Keratinocyte (primary cell): ENCODE results near the gene B3GNT5. TPM values are rescaled to one million over a fixed set of nuclear protein-coding genes. Genes with fewer than 3 reads are reported as not detected.
A peak's percentile ranks its signal among the peaks of the same experiment; 100 is the strongest.

ENCODE experiments used
- DNase-seq: peaks from one replicate; pipeline ENCODE4 v3.0.0-alpha.2; 2011; ENCODE audit warnings: low read depth, missing footprints, low spot score
- FAIRE-seq: peaks from 2 replicates; lab custom pipeline; 2011; peaks lifted over from hg19 to GRCh38; lab: Jason Lieb, UNC
- H2AFZ ChIP-seq: 2 replicates; pipeline ENCODE4 v1.6.0; 2012; ENCODE audit warnings: low read length, control low read depth, inconsistent platforms; ENCODE audit not compliant: control insufficient read depth
- H3K27ac ChIP-seq: 2 replicates; pipeline ENCODE4 v1.5.1; 2011; ENCODE audit warnings: low read length; ENCODE audit not compliant: control insufficient read depth, insufficient read depth
- H3K27me3 ChIP-seq: 3 replicates; pipeline ENCODE4 v1.6.0; 2011; ENCODE audit warnings: low read length; ENCODE audit not compliant: control insufficient read depth, insufficient read depth; ENCODE audit errors: extremely low read depth
- H3K36me3 ChIP-seq, 2 experiments: 2 replicates in 1 of 2; 3 replicates in 1 of 2; pipeline ENCODE4 v1.5.1; 2011; ENCODE audit warnings: low read length in 2 of 2, mild to moderate bottlenecking in 1 of 2; ENCODE audit not compliant: control insufficient read depth in 2 of 2, insufficient read depth in 2 of 2; ENCODE audit errors: extremely low read depth in 1 of 2
- H3K4me1 ChIP-seq: 3 replicates; pipeline ENCODE4 v1.5.1; 2011; ENCODE audit warnings: low read length; ENCODE audit not compliant: control insufficient read depth, insufficient read depth; ENCODE audit errors: extremely low read depth
- H3K4me2 ChIP-seq: 3 replicates; pipeline ENCODE4 v1.6.0; 2011; ENCODE audit warnings: low read depth, low read length; ENCODE audit not compliant: control insufficient read depth, insufficient read depth; ENCODE audit errors: extremely low read depth
- H3K4me3 ChIP-seq, 3 experiments: fragments of 200-600 bp in 1 of 3; sonication (generic) in 1 of 3; 2 replicates in 2 of 3; 3 replicates in 1 of 3; pipeline ENCODE4 v1.5.1; 2011 to 2016; ENCODE audit warnings: low read length in 3 of 3, mild to moderate bottlenecking in 3 of 3, control low read depth in 2 of 3, inconsistent platforms in 1 of 3, low read depth in 1 of 3, mixed read lengths in 1 of 3, mixed run types in 1 of 3, moderate library complexity in 1 of 3; ENCODE audit not compliant: control insufficient read depth in 2 of 3, insufficient read depth in 2 of 3; ENCODE audit errors: extremely low read depth in 1 of 3
- H3K79me2 ChIP-seq: 2 replicates; pipeline ENCODE4 v1.6.0; 2012; ENCODE audit warnings: low read length; ENCODE audit not compliant: control insufficient read depth, insufficient read depth
- H3K9ac ChIP-seq: 3 replicates; pipeline ENCODE4 v1.6.0; 2011; ENCODE audit warnings: low read length; ENCODE audit not compliant: control insufficient read depth, insufficient read depth; ENCODE audit errors: extremely low read depth
- H3K9me1 ChIP-seq: 3 replicates; pipeline ENCODE4 v1.6.0; 2011; ENCODE audit warnings: low read length; ENCODE audit not compliant: control insufficient read depth, insufficient read depth; ENCODE audit errors: extremely low read depth
- H3K9me3 ChIP-seq: 2 replicates; pipeline ENCODE4 v1.5.1; 2012; ENCODE audit warnings: low read depth, low read length; ENCODE audit not compliant: control insufficient read depth
- H4K20me1 ChIP-seq: 3 replicates; pipeline ENCODE4 v1.6.0; 2011; ENCODE audit warnings: low read length; ENCODE audit not compliant: control insufficient read depth, insufficient read depth; ENCODE audit errors: extremely low read depth
- EZH2 ChIP-seq: IDR thresholded peaks from one replicate; pipeline ENCODE4 v1.6.1; 2012; ENCODE audit warnings: inconsistent platforms, mild to moderate bottlenecking, low read length, moderate library complexity
- dilution Hi-C: fragments of 300-500 bp; cut with MboI; formaldehyde crosslinking; loops from one replicate; pipeline ENCODE4 v1.7.0; 2020; ENCODE audit warnings: low sequenced_read_pairs; ENCODE audit not compliant: extremely low pct_ligation_motif_present
- polyA plus RNA-seq, 5 experiments: library from polyadenylated mRNA; depleted of rRNA in 3 of 5; stranded (reverse) in 3 of 5; stranded (forward) in 1 of 5; unstranded in 1 of 5; fragments of >200 nt; gene quantifications; 1 replicate in 1 of 5; 2 replicates in 3 of 5; 3 replicates in 1 of 5; pipeline versions ENCODE4 v1.2.1 to v1.2.3, GENCODE V29; 2011 to 2012; ENCODE audit warnings: missing spikeins in 2 of 5, low read depth in 1 of 5, low replicate concordance in 1 of 5
- TF ChIP-seq, protein P1 (sequence below), 3 experiments: IDR thresholded peaks in 1 of 3; conservative IDR thresholded peaks in 1 of 3; optimal IDR thresholded peaks in 1 of 3; 2 replicates in 2 of 3; 3 replicates in 1 of 3; pipeline versions ENCODE3 to v1.5.1; 2011; ENCODE audit warnings: low read length in 3 of 3, mild to moderate bottlenecking in 3 of 3, moderate library complexity in 2 of 3, control low read depth in 1 of 3, inconsistent platforms in 1 of 3; ENCODE audit not compliant: insufficient read depth in 2 of 3; ENCODE audit errors: extremely low read depth in 1 of 3

The B3GNT5 gene
- polyA plus RNA-seq, 1 donor (not counting 4 experiments of a cell fraction or from before 2014, with no cell fraction given), result 66.6 TPM

DNA sequence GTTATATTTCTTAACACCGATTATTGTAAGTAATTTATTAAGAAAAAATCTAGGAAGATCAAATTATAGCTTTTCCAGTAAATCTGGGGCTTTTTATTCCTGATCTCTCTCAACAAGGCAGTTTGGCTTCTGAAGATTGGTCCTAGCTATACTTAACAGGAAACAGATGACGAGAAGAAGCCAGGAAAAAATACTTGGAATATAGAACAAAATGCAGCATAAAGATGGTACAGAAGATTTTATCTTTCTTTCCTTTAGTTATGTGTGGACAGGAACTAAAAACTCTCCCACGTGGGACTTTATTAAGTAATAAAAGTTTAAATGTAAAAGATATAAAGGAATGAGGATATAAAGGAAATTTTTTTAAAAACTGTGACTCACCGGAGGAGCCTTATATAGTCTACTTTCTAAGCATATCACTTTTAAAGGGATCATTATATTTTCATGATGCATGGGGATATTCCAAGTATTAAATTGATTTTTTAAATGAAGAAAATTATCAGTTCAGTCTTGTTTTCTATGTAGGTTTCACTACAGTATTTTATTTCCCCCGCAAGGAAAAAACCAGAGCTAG, 8.2 kb downstream of the B3GNT5 start:
- TF ChIP-seq EZH2, result no peak
- TF ChIP-seq, protein P1, sequence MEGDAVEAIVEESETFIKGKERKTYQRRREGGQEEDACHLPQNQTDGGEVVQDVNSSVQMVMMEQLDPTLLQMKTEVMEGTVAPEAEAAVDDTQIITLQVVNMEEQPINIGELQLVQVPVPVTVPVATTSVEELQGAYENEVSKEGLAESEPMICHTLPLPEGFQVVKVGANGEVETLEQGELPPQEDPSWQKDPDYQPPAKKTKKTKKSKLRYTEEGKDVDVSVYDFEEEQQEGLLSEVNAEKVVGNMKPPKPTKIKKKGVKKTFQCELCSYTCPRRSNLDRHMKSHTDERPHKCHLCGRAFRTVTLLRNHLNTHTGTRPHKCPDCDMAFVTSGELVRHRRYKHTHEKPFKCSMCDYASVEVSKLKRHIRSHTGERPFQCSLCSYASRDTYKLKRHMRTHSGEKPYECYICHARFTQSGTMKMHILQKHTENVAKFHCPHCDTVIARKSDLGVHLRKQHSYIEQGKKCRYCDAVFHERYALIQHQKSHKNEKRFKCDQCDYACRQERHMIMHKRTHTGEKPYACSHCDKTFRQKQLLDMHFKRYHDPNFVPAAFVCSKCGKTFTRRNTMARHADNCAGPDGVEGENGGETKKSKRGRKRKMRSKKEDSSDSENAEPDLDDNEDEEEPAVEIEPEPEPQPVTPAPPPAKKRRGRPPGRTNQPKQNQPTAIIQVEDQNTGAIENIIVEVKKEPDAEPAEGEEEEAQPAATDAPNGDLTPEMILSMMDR (optimal IDR thresholded peaks at IDR 0.05 in 1 of 3, IDR thresholded peaks at IDR 0.05 in 1 of 3, conservative IDR thresholded peaks at IDR 0.05 in 1 of 3; ENCODE audit: extremely low read depth in 1 of 3, insufficient read depth in 2 of 3, low read length in 3 of 3), result no peak

DNA sequence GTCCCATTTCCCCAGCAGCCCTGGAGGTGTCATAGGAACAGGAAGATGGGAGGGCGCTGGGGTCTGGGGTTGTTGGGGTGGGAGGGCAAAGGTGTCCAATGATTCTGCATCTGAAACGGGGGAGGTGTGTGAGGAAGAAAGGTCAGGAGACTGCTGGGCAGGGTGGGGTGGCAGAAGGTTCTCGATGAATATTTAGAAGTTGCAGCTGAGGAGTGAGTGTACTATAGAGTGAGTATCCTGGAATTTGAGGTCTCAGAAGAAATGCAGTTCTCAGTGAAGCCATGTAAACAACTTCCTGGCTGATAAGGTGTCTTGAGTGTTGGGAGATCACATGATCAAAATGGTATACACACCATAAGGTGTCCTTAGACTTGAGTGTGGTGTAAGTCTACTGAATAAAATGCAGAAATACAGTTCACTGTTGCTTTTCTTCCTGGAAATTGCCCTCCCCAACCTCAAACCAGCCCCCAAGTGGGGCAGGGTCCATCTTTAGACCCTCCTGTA, 9.9 kb downstream of the B3GNT5 start:
- Histone ChIP-seq H3K9ac (no peak overlapping the region), H3K4me2 (peak overlapping the region; percentile 81), H3K36me3 (peaks cover 8 to 15% of the 10 kb centered on the region in 2 experiments), H3K27me3 (no peaks in the 10 kb centered on the region), H3K27ac (peak overlapping the region; percentile 96), H3K79me2 (peaks cover 89% of the 10 kb centered on the region), H3K4me1 (peaks cover 84% of the 10 kb centered on the region), H4K20me1 (no peaks in the 10 kb centered on the region), H3K9me3 (no peaks in the 10 kb centered on the region), H3K9me1 (peaks cover 2% of the 10 kb centered on the region), H2AFZ (no peak overlapping the region), H3K4me3 (no peak overlapping the region)
- DNase-seq, result no peak
- TF ChIP-seq, protein P1 (optimal IDR thresholded peaks at IDR 0.05 in 1 of 3, IDR thresholded peaks at IDR 0.05 in 1 of 3, conservative IDR thresholded peaks at IDR 0.05 in 1 of 3; ENCODE audit: extremely low read depth in 1 of 3, insufficient read depth in 2 of 3, low read length in 3 of 3), result no peak
- TF ChIP-seq EZH2, result no peak
- dilution Hi-C loops, result no loop called here
- peak; percentile 23 for FAIRE-seq

More for the DNA sequence above, 8.2 kb downstream of the B3GNT5 start:
- Histone ChIP-seq H3K9me3 (no peaks in the 10 kb centered on the region), H3K9ac (no peak overlapping the region), H3K4me2 (peak overlapping the region; percentile 43), H4K20me1 (peaks cover 2% of the 10 kb centered on the region), H2AFZ (no peak overlapping the region), H3K27ac (peak overlapping the region; percentile 22), H3K9me1 (no peaks in the 10 kb centered on the region), H3K4me1 (peaks cover 70% of the 10 kb centered on the region), H3K79me2 (peaks cover 88% of the 10 kb centered on the region), H3K27me3 (no peaks in the 10 kb centered on the region), H3K4me3 (no peak overlapping the region), H3K36me3 (peaks cover 3 to 15% of the 10 kb centered on the region in 2 experiments)
- DNase-seq (no peak), FAIRE-seq (no peak)
- dilution Hi-C loops, result no loop called here
